HG03066 (cell line): ENCODE results near the gene HVCN1.
A peak's percentile ranks its signal among the peaks of the same experiment; 100 is the strongest.

Experiments
- ATAC-seq: cut with Tn5 transposase; IDR thresholded peaks from one replicate; pipeline ENCODE4 v1.9.1; 2021; ENCODE audit warnings: low read depth; ENCODE audit not compliant: unreplicated experiment

The HVCN1 gene

GRCh38 chr12:110702081-110702480 lies 13.2 kb upstream of the HVCN1 start:
- ATAC-seq = no peak

DNA sequence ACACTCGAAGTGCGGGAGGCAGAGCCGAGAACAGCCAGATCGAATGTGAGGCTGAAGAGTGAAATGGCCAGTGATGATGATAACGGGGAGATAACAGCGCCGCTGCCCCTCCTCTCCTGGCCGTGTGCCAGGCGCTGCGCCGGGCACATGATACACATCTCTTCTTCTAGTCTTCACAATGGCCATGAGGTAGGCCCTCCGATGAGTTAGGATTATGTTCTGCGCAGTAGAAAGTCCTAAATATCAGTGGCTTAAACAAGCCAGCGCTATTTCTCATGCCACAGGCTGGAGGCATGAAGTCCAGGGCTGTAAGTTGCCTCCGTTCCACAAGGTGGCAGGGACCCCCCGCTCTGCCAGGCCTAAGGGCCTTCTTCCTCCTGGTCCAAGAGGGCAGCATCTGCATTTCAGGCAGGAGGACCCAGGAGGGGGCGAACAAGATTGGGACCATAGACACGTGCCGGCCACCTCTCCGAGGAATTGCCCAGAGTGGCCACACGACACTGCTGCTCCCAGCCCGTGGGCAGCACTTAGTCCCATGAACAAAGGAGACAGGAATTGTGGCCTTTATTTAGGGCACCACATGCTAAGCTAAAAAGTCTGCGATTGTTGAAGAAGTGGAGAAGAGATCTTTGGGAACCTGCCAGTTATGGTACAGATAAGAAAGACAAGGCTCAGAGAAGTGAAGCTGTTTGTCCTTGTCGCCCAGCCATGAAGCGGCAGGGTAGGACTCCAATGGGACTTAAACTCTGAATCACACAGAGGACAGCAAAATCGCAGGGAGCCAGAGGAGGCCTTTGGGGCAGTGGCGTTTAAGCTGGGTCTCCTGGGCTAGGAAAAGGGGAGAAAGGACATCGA lies 10.9 kb upstream of the HVCN1 start:
- no peak for ATAC-seq

DNA sequence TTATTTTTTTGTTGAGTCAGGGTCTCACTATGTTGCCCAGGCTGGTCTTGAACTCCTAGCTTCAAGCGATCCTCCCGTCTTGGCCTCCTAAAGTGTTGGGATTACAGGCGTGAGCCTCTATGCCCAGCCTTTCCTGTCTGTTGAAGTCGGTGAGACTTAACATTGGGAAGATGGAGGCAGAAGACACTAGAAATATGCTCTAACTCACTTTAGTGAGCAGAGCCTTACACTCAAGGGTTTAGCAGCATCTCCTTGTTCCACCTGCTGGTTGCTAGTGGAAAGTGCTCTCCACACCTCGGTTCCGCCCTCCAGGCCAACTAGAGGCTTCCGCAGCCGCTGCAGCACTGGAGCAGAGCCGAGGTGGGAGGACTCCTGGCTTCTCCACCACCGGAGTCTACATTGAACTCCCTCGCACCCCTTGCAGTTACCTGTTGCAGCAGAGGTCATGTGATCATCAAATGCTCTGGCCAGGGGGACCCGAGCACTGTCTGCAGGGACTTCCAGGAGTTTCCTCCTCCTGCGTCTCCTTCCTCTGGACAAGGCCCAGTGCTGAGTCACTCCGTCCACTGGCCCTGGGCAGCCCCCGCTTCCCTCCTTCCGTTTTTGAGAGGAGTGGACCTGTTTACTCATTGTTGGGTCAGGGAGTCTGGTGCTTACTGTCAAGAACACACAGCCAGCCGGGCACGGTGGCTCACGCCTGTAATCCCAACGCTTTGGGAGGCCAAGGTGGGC lies 9.4 kb upstream of the HVCN1 start:
- ATAC-seq = peak; percentile 87

DNA sequence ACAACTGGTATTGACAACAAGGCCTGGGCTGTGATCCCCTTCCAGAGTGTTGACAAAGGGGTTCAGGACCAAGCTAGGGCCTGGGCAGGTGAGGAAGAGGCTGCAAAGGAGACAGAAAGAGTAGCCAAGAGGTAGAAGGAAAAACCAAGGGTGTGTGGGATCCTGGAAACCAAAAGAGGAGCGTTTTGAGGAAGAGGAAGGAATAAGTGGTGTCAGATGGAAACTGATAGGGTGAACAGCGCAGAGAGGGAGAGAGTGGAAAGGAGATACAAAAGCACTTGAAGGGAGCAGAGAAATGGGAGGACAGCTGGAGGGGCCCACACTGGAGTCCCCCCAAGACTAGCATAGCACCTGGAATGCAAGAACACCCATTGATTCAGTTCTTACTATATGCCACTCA lies 8.3 kb upstream of the HVCN1 start:
- no peak for ATAC-seq

GRCh38 chr12:110696283-110696682 lies 7.4 kb upstream of the HVCN1 start:
- no peak for ATAC-seq

GRCh38 chr12:110694330-110694901 lies 5.5 kb upstream of the HVCN1 start:
- ATAC-seq = no peak

GRCh38 chr12:110693731-110694130 lies 4.8 kb upstream of the HVCN1 start:
- no peak for ATAC-seq

- no peak for ATAC-seq
These were observed 1.2 kb upstream of the HVCN1 start for GRCh38 chr12:110690127-110690430.

DNA sequence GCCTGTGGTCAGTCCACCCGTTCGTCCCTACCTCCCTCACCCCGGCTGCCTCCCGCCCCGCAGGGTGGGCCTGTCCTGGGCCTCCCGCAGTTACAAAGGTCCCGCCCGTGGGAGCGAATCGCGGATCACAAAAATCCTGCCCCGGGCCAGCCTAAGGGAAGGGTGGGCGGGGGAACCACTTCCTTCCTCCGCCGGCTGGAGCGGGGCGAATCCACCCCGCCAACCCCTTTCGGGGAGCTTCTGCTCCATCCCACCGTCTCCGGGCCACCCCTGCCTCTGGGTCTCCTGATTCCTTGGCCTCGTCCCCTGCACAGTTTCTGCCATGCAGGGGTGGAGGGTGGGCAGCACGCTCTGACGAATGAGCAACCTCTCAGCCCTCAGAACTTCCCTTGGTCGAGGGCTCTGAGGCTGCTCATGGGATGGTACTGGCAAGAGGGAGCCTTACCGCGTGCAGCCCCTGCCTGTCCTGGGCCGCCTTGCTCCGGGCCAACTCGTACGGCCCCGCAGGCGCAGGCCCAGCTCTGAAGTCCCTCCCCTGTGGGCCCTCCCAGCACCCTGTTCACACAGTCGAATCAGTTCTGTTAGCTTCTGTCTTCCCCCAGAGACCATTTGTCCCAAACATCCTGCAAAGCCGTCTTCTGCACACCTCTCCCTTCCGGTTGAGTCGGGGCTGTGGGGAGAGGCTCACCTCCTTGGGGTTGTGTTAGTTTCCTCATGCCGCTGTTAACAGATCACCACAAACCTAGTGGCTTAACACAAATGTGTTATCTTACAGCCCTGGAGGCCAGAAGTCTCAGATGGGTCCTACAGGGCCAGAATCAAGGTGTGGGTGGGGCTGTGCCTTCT lies 589 bp upstream of the HVCN1 start:
- peak; percentile 45 for ATAC-seq

DNA sequence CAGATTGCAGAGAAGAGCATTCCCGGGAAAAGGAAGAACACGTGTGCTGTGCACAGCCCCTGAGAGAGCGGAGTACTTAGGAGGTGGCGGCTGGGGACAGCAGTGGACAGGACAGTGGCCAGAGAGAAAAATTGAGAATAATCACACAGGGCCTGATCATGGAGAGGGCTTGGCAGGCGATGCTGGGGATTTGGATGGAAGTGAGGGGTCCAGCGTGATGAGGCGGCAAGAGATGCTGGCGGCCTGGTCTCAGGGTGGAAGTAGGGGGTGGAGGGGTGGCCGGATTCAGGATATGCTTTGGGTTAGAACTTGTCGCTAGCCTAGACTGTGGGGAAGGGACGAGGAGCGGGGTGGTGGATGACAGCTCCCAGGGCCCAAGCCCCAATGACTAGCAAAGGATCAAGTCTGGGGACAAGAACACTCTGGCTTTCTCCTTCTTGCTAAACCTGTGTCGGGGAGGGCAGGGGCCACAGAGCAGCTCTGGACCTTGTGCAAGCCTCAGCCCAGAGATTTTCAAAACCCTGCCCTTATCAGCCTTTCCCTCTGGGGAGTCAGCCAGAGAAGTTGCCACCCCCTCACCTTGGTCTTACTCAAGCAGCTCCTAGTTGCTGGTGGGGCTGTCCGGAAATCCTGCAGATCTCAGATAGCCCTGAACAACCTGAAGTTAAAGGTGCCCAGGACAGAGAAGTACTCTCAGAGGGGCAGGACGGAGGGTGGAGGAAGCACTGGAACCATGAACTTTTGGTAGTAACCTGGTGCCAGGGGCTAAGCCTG lies 1.3 kb downstream of the HVCN1 start:
- no peak for ATAC-seq

DNA sequence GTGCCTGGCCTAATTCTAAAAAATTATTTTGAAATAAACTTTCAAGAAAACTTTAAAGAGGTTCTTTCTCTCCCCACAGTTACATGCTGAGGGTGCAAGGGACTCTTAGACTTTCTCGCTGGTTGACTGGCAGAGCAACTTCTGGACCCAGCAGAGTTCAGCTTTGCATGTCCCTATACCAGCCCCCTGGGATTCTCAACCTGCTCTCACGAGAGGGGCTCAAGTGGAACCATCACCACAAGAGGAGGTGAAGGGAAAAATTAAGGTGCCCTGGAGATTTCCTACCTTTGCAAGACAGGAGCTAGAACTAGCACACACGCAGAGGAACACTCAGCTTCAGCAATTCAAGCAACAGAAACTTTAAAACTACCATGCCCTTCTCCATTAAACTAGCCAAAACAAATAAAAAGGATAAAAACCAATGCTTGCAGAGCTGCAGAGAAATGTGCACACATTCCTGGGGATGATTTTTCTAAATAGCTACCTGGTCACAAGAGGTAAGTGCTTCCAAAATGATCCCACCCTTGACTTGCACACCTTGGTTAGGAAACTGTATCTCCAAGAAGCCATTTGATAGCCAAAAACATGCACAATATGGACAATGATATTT lies 2.5 kb downstream of the HVCN1 start:
- ATAC-seq = no peak

GRCh38 chr12:110684312-110684836 lies 4.5 kb downstream of the HVCN1 start:
- no peak for ATAC-seq

- ATAC-seq = no peak
These were observed 5.0 kb downstream of the HVCN1 start for GRCh38 chr12:110683888-110684287.

- ATAC-seq = no peak
These were observed 8.9 kb downstream of the HVCN1 start for GRCh38 chr12:110680032-110680431.

GRCh38 chr12:110679201-110679600 lies 9.7 kb downstream of the HVCN1 start:
- ATAC-seq = no peak

DNA sequence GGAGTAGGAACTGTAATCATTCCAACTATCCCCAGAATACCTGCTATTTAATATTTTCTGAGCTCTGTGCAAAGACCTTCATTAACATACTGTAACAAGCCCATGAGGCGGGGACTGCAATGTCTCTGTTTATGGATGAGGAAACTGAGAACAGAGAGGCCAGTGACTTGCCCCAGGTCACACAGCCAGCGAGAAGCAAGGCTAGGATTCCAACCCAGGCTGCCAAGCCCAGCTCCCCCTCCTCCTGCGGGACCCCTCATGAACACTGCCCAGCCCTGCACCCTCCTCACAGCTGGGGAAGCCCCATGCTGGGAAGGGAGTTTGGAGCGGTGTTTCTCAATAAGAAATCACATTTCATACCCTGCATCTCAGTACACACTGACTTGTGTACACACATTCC lies 10.9 kb downstream of the HVCN1 start:
- no peak for ATAC-seq

GRCh38 chr12:110677206-110677911 lies 11.6 kb downstream of the HVCN1 start:
- ATAC-seq = peak; percentile 80

DNA sequence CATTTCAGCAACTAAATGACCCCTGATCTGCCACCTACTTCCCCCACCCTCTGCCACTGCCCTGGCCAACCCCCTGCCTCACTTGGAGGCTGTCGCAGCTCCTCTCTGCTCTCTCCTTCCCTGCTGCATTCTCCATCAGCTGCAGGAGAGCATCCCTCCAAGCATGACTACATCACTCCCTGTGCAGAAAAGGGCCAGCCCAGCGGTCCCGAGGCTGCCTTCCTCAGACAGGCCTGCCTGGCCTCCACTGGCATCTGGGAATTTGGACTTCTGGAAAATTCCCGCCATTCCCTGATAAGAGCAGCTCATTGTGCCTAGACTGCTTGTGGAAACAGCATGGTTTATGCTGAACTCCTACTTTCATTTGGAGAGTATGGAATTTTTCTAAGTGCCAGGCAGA lies 12.7 kb downstream of the HVCN1 start:
- ATAC-seq = no peak

DNA sequence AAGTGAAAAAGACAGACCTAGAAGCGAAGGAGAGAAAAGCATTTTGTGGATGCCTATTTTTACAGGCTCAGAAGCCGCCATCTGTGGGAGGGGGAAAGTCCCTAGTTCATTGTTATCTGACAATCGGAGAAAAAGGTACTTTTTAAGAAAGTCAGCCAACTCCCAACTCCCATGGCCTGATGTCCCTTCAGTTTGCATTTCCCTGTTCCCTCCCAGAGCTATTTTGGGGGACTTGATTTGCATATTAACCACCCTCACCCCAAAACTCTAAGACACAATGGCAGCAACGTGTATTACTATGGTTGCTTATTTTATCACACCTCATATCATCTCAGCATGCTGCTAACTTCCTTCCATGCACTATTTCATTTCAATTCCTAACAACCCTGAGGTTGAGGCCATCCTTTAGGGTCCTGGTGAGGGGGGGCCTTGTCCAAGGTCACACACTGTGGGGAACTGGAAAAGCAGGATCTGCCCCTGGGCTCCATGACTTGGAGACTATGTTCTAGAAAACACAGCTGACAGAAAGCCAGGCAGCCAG lies 18.7 kb downstream of the HVCN1 start:
- ATAC-seq = peak; percentile 54
